LNCAP (cell line): ENCODE measurements around the gene GNAS-AS1.

ENCODE experiments used
- TF ChIP-seq, protein P1 (sequence below): fragments of 450-650 bp; IDR thresholded peaks from 2 replicates; pipeline ENCODE4 v1.5.1; 2017; ENCODE audit warnings: mild to moderate bottlenecking

Gene GNAS-AS1

DNA sequence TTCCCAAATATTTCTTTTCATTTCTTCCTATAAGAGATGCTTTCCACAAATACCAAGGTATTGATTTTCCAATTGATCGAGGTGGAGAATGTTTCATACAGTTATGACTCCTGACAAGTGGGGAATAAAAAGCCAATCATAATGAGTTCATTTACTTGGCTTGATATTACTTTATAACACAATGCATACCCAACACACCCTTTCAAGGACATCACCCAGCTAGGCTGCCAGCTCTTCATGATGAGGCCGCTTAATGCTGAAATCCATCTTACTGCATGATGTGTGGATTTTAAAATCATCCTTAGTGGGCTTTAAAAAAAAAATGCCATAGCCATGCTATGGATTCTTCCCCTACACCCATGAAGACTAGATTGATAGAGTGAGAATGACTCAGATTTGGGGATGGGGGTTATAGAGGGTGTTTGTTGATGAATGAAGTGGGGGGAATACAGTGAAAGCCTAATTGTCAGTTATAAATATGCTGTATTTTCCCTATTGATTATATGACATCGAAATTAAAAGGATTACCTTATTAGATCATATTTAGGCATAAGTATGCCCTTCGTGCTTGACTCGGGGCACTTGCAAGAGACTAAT is 75.9 kb downstream of the GNAS-AS1 start:
- TF ChIP-seq, protein P1, sequence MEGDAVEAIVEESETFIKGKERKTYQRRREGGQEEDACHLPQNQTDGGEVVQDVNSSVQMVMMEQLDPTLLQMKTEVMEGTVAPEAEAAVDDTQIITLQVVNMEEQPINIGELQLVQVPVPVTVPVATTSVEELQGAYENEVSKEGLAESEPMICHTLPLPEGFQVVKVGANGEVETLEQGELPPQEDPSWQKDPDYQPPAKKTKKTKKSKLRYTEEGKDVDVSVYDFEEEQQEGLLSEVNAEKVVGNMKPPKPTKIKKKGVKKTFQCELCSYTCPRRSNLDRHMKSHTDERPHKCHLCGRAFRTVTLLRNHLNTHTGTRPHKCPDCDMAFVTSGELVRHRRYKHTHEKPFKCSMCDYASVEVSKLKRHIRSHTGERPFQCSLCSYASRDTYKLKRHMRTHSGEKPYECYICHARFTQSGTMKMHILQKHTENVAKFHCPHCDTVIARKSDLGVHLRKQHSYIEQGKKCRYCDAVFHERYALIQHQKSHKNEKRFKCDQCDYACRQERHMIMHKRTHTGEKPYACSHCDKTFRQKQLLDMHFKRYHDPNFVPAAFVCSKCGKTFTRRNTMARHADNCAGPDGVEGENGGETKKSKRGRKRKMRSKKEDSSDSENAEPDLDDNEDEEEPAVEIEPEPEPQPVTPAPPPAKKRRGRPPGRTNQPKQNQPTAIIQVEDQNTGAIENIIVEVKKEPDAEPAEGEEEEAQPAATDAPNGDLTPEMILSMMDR: no peak

DNA sequence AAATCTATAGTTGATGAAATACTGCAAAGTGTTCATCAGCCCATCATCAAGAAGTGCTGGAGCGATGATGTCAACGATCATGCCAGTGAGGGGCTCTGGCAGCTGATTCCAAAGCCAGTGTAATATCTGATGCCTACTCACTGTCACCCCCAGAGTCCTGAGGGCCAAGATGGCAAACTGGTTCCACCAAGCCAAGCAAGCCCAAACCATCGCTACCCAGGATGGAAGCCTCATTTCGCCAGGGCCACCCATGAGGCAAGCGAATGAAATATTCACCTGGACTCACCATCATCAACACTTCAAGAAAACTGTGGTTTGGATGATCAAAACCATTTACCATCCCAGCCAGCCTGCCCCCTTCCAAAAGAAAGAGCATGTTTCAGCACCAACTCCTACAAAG is 76.5 kb downstream of the GNAS-AS1 start:
- TF ChIP-seq, protein P1: no peak

DNA sequence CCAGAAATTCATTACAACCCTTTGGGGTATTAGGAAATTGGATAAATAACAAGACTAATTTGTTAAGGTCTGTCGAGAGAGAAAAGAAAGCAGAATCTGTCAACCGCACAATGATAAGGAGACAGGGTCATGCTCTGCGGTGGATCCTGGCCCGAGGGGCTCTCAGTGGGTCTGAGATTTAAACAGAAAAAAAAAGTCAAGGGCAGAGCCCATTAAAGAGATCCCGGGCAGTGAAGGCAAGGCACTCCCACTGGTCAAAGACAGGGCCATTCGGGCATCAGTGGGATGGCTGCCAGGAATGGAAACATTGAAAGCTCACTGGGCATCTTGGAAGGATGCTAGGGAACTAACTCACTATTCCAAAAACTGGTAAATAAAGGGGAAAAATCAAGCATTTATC is 77.9 kb downstream of the GNAS-AS1 start:
- TF ChIP-seq, protein P1: no peak
